Measurements from ENCODE around the gene ACY1.

DNA sequence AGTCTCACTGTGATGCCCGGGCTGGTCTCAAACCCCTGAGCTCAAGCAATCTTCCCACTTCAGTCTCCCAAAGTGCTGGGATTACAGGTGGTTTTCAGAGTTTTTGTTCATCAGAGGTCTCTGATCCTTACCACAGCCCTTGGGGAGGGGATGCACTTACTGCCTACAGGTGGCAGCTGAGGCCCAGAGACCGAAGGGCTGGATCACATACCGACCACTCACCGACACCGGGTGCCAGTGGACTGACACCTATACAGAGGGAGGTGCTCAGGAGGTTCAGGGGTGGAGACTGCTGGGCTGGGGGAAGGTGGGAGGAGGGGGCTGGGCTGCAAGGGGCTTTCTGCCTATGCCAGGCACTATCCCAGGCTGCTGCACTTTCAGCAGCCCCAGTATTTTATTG lies 53.5 kb downstream of the ACY1 start:
- TF ChIP-seq, protein P1, sequence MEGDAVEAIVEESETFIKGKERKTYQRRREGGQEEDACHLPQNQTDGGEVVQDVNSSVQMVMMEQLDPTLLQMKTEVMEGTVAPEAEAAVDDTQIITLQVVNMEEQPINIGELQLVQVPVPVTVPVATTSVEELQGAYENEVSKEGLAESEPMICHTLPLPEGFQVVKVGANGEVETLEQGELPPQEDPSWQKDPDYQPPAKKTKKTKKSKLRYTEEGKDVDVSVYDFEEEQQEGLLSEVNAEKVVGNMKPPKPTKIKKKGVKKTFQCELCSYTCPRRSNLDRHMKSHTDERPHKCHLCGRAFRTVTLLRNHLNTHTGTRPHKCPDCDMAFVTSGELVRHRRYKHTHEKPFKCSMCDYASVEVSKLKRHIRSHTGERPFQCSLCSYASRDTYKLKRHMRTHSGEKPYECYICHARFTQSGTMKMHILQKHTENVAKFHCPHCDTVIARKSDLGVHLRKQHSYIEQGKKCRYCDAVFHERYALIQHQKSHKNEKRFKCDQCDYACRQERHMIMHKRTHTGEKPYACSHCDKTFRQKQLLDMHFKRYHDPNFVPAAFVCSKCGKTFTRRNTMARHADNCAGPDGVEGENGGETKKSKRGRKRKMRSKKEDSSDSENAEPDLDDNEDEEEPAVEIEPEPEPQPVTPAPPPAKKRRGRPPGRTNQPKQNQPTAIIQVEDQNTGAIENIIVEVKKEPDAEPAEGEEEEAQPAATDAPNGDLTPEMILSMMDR (IDR thresholded peaks at IDR 0.05), result no peak
- TF ChIP-seq POLR2A (IDR thresholded peaks at IDR 0.05), result no peak
